ENCODE measurements around the gene PRRT3. TPM values are rescaled to one million over a fixed set of nuclear protein-coding genes. Genes with fewer than 3 reads are reported as not detected.

Gene PRRT3
- 1.9 and 4.0 TPM in 2 replicates for polyA plus RNA-seq (2011; rRNA removed)
- 3.2 and 4.6 TPM in 2 replicates for polyA minus RNA-seq (2011; rRNA and poly(A)+ RNA removed)

- no peaks in the 10 kb centered on the region for H3K27me3 ChIP-seq (ENCODE audit: control insufficient read depth, insufficient read depth, low read length)
- CTCF ChIA-PET, result interaction anchor here (0.6 kb wide), 1 partner anchor 261 kb away, joined by 3 read pairs; no protein-coding TSS in a partner anchor
- peak within 1 kb of the TSS; percentile 58 for H3K4me3 ChIP-seq (ENCODE audit: low read depth, low read length)
- no peak for TF ChIP-seq CTCF (IDR thresholded peaks at IDR 0.05; ENCODE audit: insufficient read depth, low read depth, low read length)
- peaks cover 3% of the 10 kb centered on the region for H3K36me3 ChIP-seq (ENCODE audit: control insufficient read depth, insufficient read depth, low read length)
- no peak for DNase-seq (ENCODE audit: low read depth)
- POLR2A ChIA-PET, result no interaction called here
Observed at GRCh38 chr3:9951962-9952805, at the start of gene PRRT3. PRRT3 (minus strand) TSS chr3:9952408; CDS start chr3:9950115, 2,293 bp downstream.

DNA sequence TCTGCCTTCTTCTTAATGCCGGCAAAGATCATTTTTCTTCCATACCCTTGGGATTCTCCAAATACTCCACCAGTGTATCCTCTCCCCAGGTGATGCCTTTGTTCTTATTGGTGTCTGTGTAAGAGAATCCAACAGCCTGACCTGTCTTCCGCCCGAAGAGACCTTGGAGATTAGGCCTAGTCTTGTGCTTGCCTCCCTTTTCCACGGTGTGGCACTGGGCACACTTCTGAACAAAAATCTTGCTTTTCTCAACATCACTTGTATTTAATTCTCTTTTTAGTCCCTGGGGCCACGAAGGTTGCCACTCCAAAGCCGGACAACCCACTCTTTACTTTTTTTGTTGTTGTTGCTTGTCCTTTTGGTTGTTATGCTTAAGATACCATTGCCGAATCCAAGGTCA is 48.5 kb upstream of the PRRT3 start:
- POLR2A ChIA-PET, result no interaction called here
- TF ChIP-seq CTCF (IDR thresholded peaks at IDR 0.05; ENCODE audit: insufficient read depth, low read depth, low read length), result no peak

DNA sequence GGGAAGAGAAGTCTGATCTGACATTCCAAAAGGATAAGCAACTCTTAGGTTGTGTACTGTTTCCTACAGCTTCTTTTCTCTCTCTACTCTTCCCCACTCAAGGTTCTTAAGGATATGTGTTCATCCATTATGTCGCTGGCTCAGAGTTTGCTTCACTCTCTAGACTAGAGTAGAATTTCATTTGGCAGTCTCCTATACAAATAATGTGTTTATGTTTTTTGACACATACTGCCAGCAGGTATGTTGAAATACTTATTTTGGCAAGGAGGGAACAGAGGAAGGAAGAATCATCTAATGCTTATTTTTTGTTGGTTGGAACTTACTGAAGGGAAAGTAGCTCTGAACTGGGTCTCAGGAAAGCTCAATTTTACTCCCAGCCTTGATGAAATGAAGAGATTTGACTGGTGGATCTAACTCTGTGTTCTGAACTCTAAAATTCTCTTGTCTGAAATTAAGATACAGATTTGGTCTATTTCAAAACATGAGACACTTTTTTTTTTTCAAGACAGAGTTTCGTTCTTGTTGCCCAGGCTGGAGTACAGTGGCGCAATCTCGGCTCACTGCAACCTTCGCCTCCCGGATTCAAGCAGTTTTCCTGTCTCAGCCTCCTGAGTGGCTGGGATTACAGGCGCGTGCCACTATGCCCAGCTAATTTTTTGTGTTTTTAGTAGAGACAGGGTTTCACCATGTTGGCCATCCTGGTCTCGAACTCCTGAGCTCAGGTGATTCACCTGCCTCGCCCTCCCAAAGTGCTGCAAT is 42.1 kb upstream of the PRRT3 start:
- Histone ChIP-seq H3K27me3 (ENCODE audit: control insufficient read depth, insufficient read depth, low read length) (no peaks in the 10 kb centered on the region), H3K4me3 (ENCODE audit: low read depth, low read length) (no peak overlapping the region), H3K36me3 (ENCODE audit: control insufficient read depth, insufficient read depth, low read length) (no peaks in the 10 kb centered on the region)
- TF ChIP-seq CTCF (IDR thresholded peaks at IDR 0.05; ENCODE audit: insufficient read depth, low read depth, low read length), result no peak
- ChIA-PET CTCF (interaction anchor here (0.7 kb wide), 1 partner anchor 278 kb away, joined by 7 read pairs; no protein-coding TSS in a partner anchor), POLR2A (interaction anchor here (0.7 kb wide), 1 partner anchor 17 kb away, joined by 9 read pairs; no protein-coding TSS in a partner anchor)
- no peak for DNase-seq (ENCODE audit: low read depth)

More for the DNA sequence above, 48.5 kb upstream of the PRRT3 start:
- H3K27me3 ChIP-seq (ENCODE audit: control insufficient read depth, insufficient read depth, low read length), result no peaks in the 10 kb centered on the region
- no peaks in the 10 kb centered on the region; the same call in 1 of the 2 replicates for H3K36me3 ChIP-seq (ENCODE audit: control insufficient read depth, insufficient read depth, low read length)
- H3K4me3 ChIP-seq (ENCODE audit: low read depth, low read length), result no peak overlapping the region
- CTCF ChIA-PET, result no interaction called here
- no peak for DNase-seq (ENCODE audit: low read depth)

DNA sequence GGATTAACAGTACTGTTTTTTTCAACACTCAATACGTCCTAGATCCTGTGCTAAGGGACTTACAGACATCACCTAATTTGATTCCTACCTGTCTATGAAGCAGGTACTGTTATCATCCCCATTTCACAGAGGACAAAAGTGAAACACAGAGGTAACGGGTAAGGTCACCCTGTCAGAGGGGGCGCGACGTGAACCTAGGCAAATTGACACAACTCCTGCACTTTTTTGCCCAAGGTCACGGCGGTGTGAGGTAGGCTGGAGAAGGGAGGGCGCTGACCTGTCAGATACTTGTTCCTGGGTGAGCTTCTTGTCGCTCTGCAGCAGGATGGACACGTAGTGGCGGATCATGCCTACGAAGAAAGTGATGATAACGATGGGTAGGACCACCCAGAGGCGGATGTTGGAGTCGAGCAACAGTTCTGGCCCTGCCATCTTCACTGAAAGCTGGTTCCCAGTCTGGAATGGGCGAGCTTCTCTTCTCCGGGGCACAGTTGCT is 34.1 kb upstream of the PRRT3 start:
- Histone ChIP-seq H3K36me3 (ENCODE audit: control insufficient read depth, insufficient read depth, low read length) (no peaks in the 10 kb centered on the region), H3K27me3 (ENCODE audit: control insufficient read depth, insufficient read depth, low read length) (no peaks in the 10 kb centered on the region), H3K4me3 (ENCODE audit: low read depth, low read length) (peak overlapping the region; percentile 50)
- no peak for TF ChIP-seq CTCF (IDR thresholded peaks at IDR 0.05; ENCODE audit: insufficient read depth, low read depth, low read length)
- DNase-seq (ENCODE audit: low read depth), result no peak
- CTCF ChIA-PET, result interaction anchor here (0.9 to 1.4 kb wide), 4 partner anchors 12 to 40 kb away, joined by 3 read pairs; no protein-coding TSS in a partner anchor
- POLR2A ChIA-PET, result interaction anchor here (0.6 kb wide), 1 partner anchor 172 kb away, joined by 3 read pairs; no protein-coding TSS in a partner anchor
